ENCODE results near the gene TM9SF1. TPM values are rescaled to one million over a fixed set of nuclear protein-coding genes. Genes with fewer than 3 reads are reported as not detected.

Gene TM9SF1
- total and polyA plus RNA-seq, 2 of the 13 experiments (the other 11 are each of a cell fraction or from before 2014, with no cell fraction given) = 83.2 to 110 TPM

GRCh38 chr14:24160850-24161804 lies 34.1 kb downstream of the TM9SF1 start, which contains the start of gene IRF9 (continued):
- peak; percentile 69 for TF ChIP-seq PBX2 (CRISPR knock-in tag; IDR thresholded peaks at IDR 0.05)
- peak; percentile 98 for TF ChIP-seq ZNF335 (CRISPR knock-in tag; IDR thresholded peaks at IDR 0.05)
- peak; percentile 100 for TF ChIP-seq ERF (CRISPR knock-in tag; IDR thresholded peaks at IDR 0.05)
- TF ChIP-seq ZMYM3 (CRISPR knock-in tag; IDR thresholded peaks at IDR 0.05) = peak; percentile 81
- no peak for TF ChIP-seq NFIB (CRISPR knock-in tag; IDR thresholded peaks at IDR 0.05; ENCODE audit: borderline replicate concordance)
- TF ChIP-seq ZNF33A (CRISPR knock-in tag; IDR thresholded peaks at IDR 0.05; ENCODE audit: borderline replicate concordance) = no peak
- peak; percentile 95; the same call in 1 of the 2 replicates for TF ChIP-seq TOE1 (CRISPR knock-in tag; IDR thresholded peaks at IDR 0.05)
- TF ChIP-seq NCOA2 (CRISPR knock-in tag; IDR thresholded peaks at IDR 0.05) = peak; percentile 98
- 0 out of 2 replicates have a peak, but pooled peaks have one; percentile 68 for TF ChIP-seq ZNF180 (CRISPR knock-in tag; IDR thresholded peaks at IDR 0.05; ENCODE audit: borderline replicate concordance, low read depth)
- peak; percentile 93 for TF ChIP-seq ZNF770 (CRISPR knock-in tag; IDR thresholded peaks at IDR 0.05)
- TF ChIP-seq MEF2D (CRISPR knock-in tag; IDR thresholded peaks at IDR 0.05) = peak; percentile 98
- TF ChIP-seq ZNF280B (CRISPR knock-in tag; IDR thresholded peaks at IDR 0.05; ENCODE audit: borderline replicate concordance) = peak; percentile 88
- no peak; the same call in 1 of the 2 replicates for TF ChIP-seq BRD4 (CRISPR knock-in tag; IDR thresholded peaks at IDR 0.05)
- peak; percentile 100 for TF ChIP-seq MIER3 (CRISPR knock-in tag; IDR thresholded peaks at IDR 0.05; ENCODE audit: borderline replicate concordance)
- TF ChIP-seq CBX2 (IDR thresholded peaks at IDR 0.05; ENCODE audit: low read depth, low read length) = no peak
- TF ChIP-seq CBX2 (CRISPR knock-in tag; IDR thresholded peaks at IDR 0.05; ENCODE audit: low read depth) = no peak
- 0 out of 2 replicates have a peak, but pooled peaks have one; percentile 78 for TF ChIP-seq ZNF354B (CRISPR knock-in tag; IDR thresholded peaks at IDR 0.05)
- peak; percentile 53; the same call in 1 of the 2 replicates for TF ChIP-seq HCFC1 (IDR thresholded peaks at IDR 0.05; ENCODE audit: low read depth, low read length)
- TF ChIP-seq ZNF276 (CRISPR knock-in tag; IDR thresholded peaks at IDR 0.05; ENCODE audit: low read depth) = peak; percentile 95
- peak; percentile 58; the same call in 1 of the 2 replicates for TF ChIP-seq RFX3 (CRISPR knock-in tag; IDR thresholded peaks at IDR 0.05)
- TF ChIP-seq HDAC2 (CRISPR knock-in tag; IDR thresholded peaks at IDR 0.05) = peak; percentile 100
- TF ChIP-seq SRSF4 (IDR thresholded peaks at IDR 0.05; ENCODE audit: low read depth, low read length, poor library complexity, severe bottlenecking) = no peak
- peak; percentile 99 for TF ChIP-seq ZNF552 (CRISPR knock-in tag; IDR thresholded peaks at IDR 0.05; ENCODE audit: borderline replicate concordance)
